GM21423 (cell line): Measurements from ENCODE around the gene IGFBP5.

ENCODE experiments used
- ATAC-seq: cut with Tn5 transposase; IDR thresholded peaks from one replicate; pipeline ENCODE4 v1.9.1; 2021; ENCODE audit warnings: mild to moderate bottlenecking, moderate library complexity; ENCODE audit not compliant: unreplicated experiment

IGFBP5 gene

GRCh38 chr2:216714376-216714775, 19.0 kb upstream of the IGFBP5 start:
- no peak for ATAC-seq

GRCh38 chr2:216713691-216714336, 18.5 kb upstream of the IGFBP5 start:
- ATAC-seq: no peak

GRCh38 chr2:216711348-216711747, 16.0 kb upstream of the IGFBP5 start:
- no peak for ATAC-seq

DNA sequence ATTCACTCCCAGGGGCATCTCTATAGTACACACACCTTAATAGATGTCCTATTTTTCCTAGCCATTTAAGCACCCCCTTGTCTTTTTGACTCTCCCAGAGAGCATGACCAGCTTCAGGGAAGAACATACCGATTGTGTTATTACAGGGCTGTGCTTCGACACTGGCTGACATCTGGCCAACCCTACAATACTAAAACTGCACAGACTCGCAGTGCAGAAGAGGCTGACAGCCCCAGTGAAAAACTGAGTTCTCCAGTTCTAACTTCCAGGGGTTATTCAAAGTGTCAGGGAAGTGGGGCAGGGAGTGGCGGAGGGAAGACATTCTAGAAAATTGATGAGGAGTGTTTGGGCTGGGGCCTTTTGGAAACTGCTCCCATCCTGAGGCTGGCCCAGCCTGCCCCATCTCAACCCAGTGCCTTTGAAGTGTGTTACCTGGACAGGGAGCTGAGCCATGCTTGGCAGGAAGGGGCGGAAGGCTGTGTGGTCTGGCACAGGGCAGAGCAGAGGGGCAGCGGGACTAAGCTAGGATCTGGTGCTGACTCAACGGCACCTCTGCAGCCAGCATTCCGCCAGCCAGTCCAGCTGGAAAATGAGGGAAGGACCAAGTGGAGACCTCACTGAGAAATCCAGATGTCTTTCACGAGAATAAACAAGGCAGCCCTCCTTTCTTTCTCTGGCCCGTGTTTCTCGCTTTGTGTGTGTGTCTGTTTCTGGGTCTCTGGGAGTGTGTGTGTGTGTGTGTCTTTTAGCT, 15.4 kb upstream of the IGFBP5 start:
- no peak for ATAC-seq

DNA sequence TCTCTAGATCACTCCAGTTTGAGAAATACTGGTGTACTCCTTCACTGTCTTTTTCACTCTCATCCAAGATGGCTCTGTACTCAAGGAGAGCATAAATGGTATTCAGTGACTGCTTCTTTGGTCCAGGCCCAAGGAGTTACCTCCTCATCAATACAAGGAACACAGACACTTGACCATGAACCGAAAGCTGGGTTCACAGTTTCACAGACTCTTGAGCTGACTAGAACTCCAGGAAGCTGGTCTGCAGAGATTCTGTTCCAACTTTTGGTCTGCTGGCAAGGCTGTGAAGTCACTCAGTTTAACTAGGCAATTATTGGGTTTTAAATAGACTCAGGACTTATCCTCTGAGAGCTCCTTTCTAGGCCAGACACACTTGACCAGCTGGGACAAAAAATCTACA, 7.4 kb upstream of the IGFBP5 start:
- ATAC-seq: no peak

- no peak for ATAC-seq
Observed at GRCh38 chr2:216701544-216701943, 6.2 kb upstream of the IGFBP5 start.

DNA sequence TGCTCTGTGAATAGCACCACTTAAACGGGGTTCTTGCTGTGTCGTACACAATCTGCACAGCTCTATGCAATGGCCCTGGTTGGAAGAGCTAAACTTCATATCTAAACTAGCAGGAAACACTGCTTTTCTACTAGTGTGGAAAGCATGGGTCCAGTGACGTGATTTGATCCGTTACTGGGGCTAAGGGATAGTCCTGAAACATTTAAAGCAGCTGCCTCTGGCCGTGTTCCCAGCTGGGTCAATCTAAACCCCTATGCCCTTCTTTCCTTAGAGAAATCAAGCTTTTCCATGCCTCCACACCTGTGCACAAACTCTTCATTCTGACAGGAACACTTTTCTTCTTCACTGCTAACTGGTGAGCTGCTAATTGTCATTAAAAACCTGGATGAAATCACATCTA, 5.4 kb upstream of the IGFBP5 start:
- no peak for ATAC-seq

DNA sequence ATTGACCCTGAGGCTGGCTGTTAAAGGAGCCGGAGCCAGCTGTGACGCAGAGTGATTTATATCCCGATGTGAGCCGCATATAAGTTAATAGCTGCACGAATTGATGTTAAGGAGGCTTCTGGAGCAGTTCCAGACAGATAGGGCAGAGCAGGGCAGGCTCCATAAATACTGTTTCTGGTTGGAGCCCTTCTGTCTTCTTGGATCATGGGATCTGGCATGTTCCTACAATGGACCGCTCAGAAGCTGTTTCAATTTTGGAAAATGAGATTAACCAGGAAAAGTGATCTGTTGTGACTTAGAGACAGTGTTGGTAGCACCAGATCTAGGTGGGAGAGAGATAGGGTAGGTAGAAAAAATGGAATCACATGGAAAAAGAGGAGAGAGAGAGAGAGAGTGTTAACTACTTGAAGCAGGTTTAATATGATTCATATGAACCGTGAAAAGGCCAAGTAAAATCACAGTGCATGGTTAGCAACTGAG, 4.8 kb upstream of the IGFBP5 start:
- ATAC-seq: no peak

DNA sequence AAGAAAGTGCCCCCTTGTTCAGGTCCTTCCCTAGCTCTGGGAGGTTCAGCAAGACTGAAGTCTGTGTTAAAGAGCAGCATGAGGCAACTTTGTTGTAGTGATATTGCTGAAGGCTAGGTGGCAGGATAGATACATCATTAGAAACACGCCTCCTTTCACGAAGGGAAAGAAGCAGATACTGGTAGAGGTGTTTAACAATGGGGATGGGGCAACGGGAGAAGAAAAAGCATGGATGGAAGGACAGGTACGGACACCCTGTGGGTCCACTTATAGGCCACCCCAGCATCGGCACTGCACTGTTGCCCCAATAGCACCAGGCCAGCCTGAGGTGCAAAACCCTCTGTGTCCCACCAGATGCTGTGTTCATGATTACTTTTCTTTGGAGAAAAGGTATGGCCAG, 3.5 kb upstream of the IGFBP5 start:
- ATAC-seq: no peak

DNA sequence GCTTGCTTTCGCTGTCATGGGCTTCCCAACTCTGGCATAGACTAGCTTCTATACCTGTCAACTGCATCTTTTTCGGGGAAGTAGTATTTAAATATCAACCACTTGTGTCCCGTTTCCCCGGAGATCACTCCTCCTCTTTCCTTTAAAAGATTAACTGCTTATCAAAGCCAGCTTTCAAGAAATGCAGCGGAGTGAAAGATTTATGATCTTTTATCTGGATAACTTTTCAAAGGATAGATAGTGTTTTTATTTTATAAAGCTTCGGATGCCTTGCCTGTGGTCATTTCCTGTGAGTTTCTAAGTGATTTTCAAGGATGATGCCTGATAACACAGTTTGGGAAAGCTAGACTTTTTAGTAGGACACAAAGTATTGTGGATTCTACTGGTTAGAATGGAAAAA, 2.9 kb upstream of the IGFBP5 start:
- no peak for ATAC-seq

DNA sequence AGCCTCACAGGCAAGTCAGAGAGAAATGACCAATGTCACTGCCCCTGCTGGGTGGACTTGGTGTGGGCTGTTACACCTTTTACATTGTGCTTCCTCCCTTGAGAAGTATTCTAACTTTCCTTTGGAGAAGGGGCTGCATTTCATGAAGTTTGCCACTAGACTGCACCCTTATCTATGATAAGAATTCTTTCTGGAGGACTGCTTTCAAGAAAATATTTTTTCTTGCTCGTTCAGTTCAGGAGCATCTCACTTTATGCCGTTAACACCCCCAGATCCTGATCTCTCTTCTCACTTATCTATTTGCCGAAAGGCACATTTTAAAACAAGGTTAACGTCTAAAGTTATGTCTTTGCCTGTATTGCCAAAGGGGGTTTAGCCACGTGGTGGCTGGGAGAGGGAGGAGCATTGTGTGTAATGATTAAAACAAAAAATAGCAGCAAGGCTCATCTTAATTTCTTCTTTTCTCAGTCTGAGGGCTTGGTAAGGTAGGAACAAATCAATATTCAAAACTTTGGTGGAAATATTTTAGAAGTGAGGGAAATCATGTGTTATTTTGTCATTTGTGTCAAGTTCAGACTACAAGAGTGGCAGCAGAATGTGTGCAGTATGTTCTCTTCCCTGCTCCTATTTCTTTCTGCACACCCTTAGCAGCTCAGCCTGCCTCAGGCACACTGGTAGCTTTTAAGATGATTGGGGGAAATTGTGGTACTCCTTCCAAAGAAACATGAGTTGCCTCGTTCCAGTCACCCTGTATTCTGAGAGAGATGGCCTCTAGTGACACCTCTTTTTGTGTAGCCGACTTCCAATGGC, 1.6 kb upstream of the IGFBP5 start:
- no peak for ATAC-seq

DNA sequence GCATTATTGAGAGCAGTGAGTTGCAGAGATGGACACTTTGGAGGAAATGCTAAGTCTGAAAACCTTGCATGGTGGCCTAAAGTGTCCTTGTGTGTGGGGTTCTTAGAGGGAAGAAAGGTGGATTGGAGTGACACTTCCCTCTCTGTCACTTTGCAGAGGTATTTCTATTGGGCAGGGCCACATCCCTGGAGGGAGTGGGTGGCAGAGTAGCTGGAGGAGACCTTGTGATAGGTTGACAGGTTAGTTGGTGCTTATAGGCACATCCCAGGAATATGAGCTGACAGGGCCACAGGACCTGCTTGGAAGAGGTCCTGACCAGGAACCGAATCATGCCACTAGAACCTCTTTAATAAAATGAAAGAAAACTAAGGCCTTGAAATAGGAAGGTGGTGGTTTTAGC, 972 bp upstream of the IGFBP5 start:
- ATAC-seq: no peak

GRCh38 chr2:216694826-216695217, 527 bp downstream of the IGFBP5 start:
- no peak for ATAC-seq

DNA sequence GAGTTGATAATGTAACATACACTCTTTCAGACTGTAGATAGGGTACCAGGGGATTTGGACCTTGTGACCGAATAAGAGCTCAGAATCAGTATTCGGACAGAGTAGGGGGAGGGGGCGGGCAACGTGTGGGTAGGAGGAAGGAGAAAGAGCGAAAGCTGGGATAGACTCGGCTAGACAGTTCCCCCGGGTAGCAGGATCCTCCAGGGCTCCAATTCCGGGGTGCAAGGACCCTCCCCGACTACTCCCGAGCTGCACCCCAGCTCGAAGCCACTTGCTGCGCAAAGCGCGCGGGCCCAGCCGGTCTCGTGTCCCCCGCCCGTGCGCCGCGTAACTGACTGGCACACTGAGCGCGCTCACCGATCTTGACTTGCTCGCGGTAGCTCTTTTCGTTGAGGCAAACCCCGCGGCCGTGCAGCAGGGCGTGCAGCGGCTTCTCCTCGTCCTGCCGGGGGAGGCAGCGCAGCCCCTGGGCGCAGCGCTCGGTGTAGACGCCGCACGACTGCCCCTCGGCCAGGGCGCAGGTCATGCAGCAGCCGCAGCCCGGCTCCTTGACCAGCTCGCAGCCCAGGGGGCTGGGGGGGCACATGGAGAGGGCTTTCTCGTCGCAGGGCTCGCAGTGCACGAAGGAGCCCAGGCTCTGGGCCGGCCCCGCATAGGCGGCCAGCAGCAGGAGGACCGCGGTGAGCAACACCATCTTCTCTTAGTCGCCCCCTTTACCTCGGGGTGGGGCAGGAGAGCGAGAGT, 1.1 kb downstream of the IGFBP5 start:
- no peak for ATAC-seq

- no peak for ATAC-seq
Observed at GRCh38 chr2:216693414-216694080, 1.8 kb downstream of the IGFBP5 start.

GRCh38 chr2:216692636-216693413, 2.5 kb downstream of the IGFBP5 start:
- ATAC-seq: no peak

DNA sequence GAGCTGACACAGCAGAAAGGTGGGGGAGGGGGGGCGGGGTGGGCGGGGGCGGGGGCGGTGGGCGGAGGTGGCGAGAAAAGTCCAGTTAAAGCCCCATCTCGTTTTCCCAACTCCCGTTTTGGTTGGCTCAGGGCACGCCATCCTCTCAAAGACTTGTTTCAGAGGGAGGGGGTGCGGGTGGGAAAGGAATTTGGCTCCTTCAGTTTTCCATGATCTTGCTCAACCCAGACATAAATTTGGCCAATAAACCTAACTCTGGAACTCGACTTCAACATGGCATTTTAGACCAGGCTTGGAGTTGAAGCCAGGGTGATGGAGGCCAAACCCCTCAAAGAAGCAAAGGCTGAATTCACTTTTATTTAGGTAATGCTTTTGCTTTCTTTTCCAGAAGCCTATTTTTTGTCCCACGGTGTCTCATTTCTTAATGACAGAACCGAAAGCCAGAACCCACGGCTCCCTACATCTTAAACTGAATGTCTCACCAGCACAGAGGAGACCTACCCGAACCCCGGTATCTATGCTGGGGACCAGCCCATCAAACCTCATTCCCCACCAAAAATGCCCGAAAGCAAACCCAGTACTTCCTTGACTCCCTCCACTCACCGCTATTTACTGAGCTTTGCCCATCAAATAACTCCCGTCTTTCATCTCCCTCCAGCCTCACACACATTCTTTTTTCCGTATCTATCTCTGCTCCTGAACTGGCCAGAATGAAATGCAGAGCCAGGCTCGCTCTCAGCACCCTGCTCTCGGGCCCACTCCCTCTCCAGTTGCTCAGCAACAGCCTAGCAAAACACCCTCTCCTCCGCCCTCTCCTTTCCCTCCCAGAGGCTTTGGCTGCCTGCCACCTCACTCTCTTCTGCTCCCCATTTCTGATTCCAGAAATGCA, 4.3 kb downstream of the IGFBP5 start:
- no peak for ATAC-seq

- no peak for ATAC-seq
Observed at GRCh38 chr2:216690456-216690852, 4.9 kb downstream of the IGFBP5 start.

DNA sequence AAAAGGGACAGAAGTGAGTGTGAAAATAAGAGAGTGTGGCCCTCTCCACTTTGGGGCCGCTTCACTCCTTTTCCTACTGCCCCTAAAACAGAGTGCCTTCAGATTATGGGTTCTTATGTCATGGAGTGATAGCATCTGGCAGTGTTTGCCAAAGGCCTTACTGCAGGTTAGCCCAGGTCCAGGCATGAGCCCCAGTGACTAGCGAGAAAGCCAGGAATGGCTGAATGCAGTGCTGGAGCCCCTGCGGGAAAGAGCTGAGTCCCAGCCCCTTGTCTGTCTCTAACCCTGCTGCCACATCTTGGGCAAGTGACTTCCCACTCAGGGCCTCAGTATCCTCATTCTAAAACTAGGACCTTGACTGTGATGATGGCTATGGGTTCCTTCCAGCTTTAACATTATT, 6.0 kb downstream of the IGFBP5 start:
- ATAC-seq: no peak
